Measurements from ENCODE around the gene RASGRF1.

The RASGRF1 gene

DNA sequence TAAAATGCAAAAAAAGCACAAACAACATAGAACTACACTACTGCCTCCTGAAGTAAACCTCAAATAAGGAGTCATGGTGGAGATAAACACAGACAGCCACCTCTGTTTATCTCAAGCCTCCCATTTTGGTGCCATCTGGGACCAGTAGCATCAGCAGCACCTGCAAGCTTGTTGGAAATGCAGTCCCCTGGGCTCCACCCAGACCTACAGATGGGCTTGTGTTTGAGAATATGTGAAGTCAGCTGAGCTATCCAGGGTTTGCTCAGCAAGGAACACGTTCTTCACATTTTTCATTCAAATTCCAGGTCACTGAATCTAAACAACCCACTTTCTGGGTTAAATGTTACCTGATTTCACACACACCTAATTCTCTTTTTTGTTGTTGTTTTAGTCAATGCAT lies 45.5 kb downstream of the RASGRF1 start:
- no peak for TF ChIP-seq CTCF (IDR thresholded peaks at IDR 0.05; ENCODE audit: low read depth, low read length, missing control alignments)
- no peak for DNase-seq (ENCODE audit: low read depth)
- no peak overlapping the region for H3K4me3 ChIP-seq (ENCODE audit: low read depth, low read length)

DNA sequence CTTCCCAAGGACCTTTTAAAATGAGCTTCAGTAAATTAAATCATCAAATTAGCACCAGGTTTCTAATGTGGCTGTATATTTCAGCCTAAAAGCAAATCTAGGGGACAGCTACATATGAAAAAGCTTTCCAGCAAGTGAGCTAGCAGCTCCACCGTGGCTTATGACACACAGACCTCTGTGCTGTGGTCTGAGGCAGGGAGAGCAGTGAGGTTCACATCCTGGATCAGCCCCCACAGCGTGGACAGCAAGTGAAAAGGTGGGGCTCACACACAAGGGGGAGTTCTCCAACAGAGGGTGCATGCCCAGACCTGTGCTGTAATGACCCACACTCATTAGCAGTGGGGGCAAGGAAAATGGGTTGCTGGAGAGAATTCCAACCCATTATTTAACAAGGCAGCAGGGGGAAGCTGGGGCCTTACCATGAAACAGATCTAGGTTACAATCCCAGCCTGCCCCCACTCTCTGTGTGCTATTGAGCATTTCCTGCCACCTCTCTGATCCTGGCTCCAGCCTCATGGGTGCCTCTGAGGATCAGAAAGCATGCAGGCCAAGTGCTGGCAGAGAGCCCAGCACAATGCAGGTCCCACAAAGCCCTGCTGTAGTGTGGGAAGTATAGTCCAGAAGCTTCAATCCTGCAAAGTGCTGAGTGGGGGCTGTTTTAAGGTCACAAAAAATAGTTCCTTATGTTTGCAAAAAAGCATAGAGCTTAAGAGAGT lies 48.2 kb downstream of the RASGRF1 start:
- no peak for TF ChIP-seq CTCF (IDR thresholded peaks at IDR 0.05; ENCODE audit: low read depth, low read length, missing control alignments)
- H3K4me3 ChIP-seq (ENCODE audit: low read depth, low read length): no peak overlapping the region
- no peak for DNase-seq (ENCODE audit: low read depth)

GRCh38 chr15:79041601-79042168 lies 48.9 kb downstream of the RASGRF1 start:
- no peak for DNase-seq (ENCODE audit: low read depth)
- TF ChIP-seq CTCF (IDR thresholded peaks at IDR 0.05; ENCODE audit: low read depth, low read length, missing control alignments): no peak
- H3K4me3 ChIP-seq (ENCODE audit: low read depth, low read length): no peak overlapping the region

DNA sequence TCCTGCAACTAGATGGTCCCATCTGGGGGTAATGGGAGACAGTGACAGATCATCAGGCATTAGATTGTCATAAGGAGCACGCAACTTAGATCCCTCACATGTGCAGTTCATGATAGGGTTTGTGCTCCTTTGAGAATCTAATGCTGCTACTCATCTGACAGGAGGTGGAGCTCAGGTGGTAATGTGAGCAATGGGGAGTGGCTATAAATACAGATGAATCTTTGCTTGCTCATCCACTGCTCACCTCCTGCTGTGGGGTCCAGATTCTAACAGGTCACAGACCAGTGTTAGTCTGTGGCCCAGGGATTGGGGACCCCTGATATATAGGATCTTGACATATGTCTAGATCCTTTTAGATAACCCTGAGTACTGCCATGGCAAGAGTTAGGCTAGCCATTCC lies 52.7 kb downstream of the RASGRF1 start:
- DNase-seq (ENCODE audit: low read depth): no peak
- no peak for TF ChIP-seq CTCF (IDR thresholded peaks at IDR 0.05; ENCODE audit: low read depth, low read length, missing control alignments)
- H3K4me3 ChIP-seq (ENCODE audit: low read depth, low read length): no peak overlapping the region

GRCh38 chr15:79036323-79036722 lies 54.3 kb downstream of the RASGRF1 start:
- DNase-seq (ENCODE audit: low read depth): no peak
- TF ChIP-seq CTCF (IDR thresholded peaks at IDR 0.05; ENCODE audit: low read depth, low read length, missing control alignments): no peak
- no peak overlapping the region for H3K4me3 ChIP-seq (ENCODE audit: low read depth, low read length)

GRCh38 chr15:79035814-79036213 lies 54.8 kb downstream of the RASGRF1 start:
- no peak overlapping the region for H3K4me3 ChIP-seq (ENCODE audit: low read depth, low read length)
- no peak for DNase-seq (ENCODE audit: low read depth)
- no peak for TF ChIP-seq CTCF (IDR thresholded peaks at IDR 0.05; ENCODE audit: low read depth, low read length, missing control alignments)

GRCh38 chr15:79035111-79035601 lies 55.4 kb downstream of the RASGRF1 start:
- peak; percentile 56 for TF ChIP-seq CTCF (IDR thresholded peaks at IDR 0.05; ENCODE audit: low read depth, low read length, missing control alignments)
- H3K4me3 ChIP-seq (ENCODE audit: low read depth, low read length): no peak overlapping the region
- peak; percentile 43 for DNase-seq (ENCODE audit: low read depth)

Measured in GM12864 (cell line).